DOHH2 (cell line): ENCODE results near the gene IL1RL2.

ENCODE experiments used
- H3F3A ChIP-seq: fragments of 200-600 bp; sonication (generic), shearing (Covaris generic); 2 replicates; pipeline ENCODE4 v1.6.0; 2016; ENCODE audit warnings: antibody characterized with exemption, mild to moderate bottlenecking; ENCODE audit not compliant: control insufficient read depth, insufficient read depth
- H3K27ac ChIP-seq: fragments of 200-600 bp; sonication (generic); 2 replicates; pipeline ENCODE4 v1.5.1; 2014; ENCODE audit warnings: low read depth, mild to moderate bottlenecking, low read length, moderate library complexity
- H3K27me3 ChIP-seq: fragments of 200-600 bp; sonication (generic); 2 replicates; pipeline ENCODE4 v1.6.1; 2014; ENCODE audit warnings: mild to moderate bottlenecking, low read length, mixed read lengths; ENCODE audit not compliant: control insufficient read depth
- H3K36me3 ChIP-seq: fragments of 200-600 bp; sonication (generic); 2 replicates; pipeline ENCODE4 v1.6.1; 2014; ENCODE audit warnings: mild to moderate bottlenecking, low read length, moderate library complexity, mixed read lengths; ENCODE audit not compliant: control insufficient read depth
- H3K4me1 ChIP-seq: fragments of 200-600 bp; sonication (generic); 2 replicates; pipeline ENCODE4 v1.6.1; 2014; ENCODE audit warnings: mild to moderate bottlenecking, low read length, mixed read lengths; ENCODE audit not compliant: control insufficient read depth
- H3K4me2 ChIP-seq: fragments of 200-600 bp; sonication (generic); 2 replicates; pipeline ENCODE4 v1.6.0; 2014; ENCODE audit warnings: mild to moderate bottlenecking, low read length, moderate library complexity
- H3K4me3 ChIP-seq: fragments of 200-600 bp; sonication (generic); 2 replicates; pipeline ENCODE4 v1.5.1; 2014; ENCODE audit warnings: mild to moderate bottlenecking, low read length, mixed read lengths
- H3K79me2 ChIP-seq: fragments of 200-600 bp; sonication (generic); 2 replicates; pipeline ENCODE4 v1.6.1; 2014; ENCODE audit warnings: mild to moderate bottlenecking, low read length, mixed read lengths; ENCODE audit not compliant: control insufficient read depth
- H3K9me2 ChIP-seq: fragments of 200-600 bp; sonication (generic); replicated peaks from 2 replicates; pipeline ENCODE4 v1.6.1; 2014; ENCODE audit warnings: mild to moderate bottlenecking, low read length, mixed read lengths; ENCODE audit not compliant: control insufficient read depth
- H3K9me3 ChIP-seq: fragments of 200-600 bp; sonication (generic); 2 replicates; pipeline ENCODE4 v1.6.1; 2014; ENCODE audit warnings: antibody characterized with exemption, low read length, mixed read lengths; ENCODE audit not compliant: control insufficient read depth, insufficient read depth
- H4K20me1 ChIP-seq: fragments of 200-600 bp; sonication (generic); 2 replicates; pipeline ENCODE4 v1.6.0; 2014; ENCODE audit warnings: low read depth, mild to moderate bottlenecking, antibody characterized with exemption, low read length, moderate library complexity; ENCODE audit not compliant: control insufficient read depth, insufficient read depth
- EZH2phosphoT487 ChIP-seq: fragments of 200-600 bp; sonication (generic); IDR thresholded peaks from 2 replicates; pipeline ENCODE4 v1.6.1; 2017; ENCODE audit warnings: borderline replicate concordance, mild to moderate bottlenecking, antibody characterized with exemption, low read length, moderate library complexity, mixed read lengths
- TF ChIP-seq, protein P1 (sequence below): fragments of 200-600 bp; sonication (generic); IDR thresholded peaks from one replicate; pipeline ENCODE4 v1.5.1; 2014; ENCODE audit warnings: antibody characterized with exemption, mild to moderate bottlenecking, low read depth, low read length; ENCODE audit not compliant: poor library complexity, severe bottlenecking

IL1RL2 gene

DNA sequence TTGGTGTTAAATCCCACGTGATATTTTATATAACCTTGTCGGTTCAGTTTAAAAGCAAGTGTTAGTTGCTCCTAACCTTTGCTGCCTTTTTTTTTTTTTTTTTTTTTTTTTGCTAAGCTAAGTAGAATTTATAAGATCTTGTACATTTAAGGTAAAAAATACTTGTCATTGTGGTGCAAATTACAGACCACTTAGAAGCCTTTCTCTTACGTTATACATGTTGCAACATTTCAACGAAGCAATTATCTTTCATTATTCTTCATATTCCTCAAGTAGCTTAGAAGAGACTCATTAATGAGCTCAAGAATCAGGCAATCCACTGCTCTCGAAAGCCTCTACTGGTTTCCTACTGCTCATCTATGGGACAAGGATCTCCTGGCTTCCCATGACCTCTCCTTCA is 14.9 kb upstream of the IL1RL2 start:
- Histone ChIP-seq H3K4me1 (no peaks in the 10 kb centered on the region), H3K79me2 (no peaks in the 10 kb centered on the region), H3K27me3 (no peaks in the 10 kb centered on the region), H4K20me1 (no peaks in the 10 kb centered on the region), H3K9me3 (no peaks in the 10 kb centered on the region), H3K36me3 (no peaks in the 10 kb centered on the region), H3F3A (no peaks in the 10 kb centered on the region), H3K4me2 (no peak overlapping the region), H3K9me2 (no peaks in the 10 kb centered on the region), H3K4me3 (no peak overlapping the region), H3K27ac (no peak overlapping the region)
- TF ChIP-seq, protein P1, sequence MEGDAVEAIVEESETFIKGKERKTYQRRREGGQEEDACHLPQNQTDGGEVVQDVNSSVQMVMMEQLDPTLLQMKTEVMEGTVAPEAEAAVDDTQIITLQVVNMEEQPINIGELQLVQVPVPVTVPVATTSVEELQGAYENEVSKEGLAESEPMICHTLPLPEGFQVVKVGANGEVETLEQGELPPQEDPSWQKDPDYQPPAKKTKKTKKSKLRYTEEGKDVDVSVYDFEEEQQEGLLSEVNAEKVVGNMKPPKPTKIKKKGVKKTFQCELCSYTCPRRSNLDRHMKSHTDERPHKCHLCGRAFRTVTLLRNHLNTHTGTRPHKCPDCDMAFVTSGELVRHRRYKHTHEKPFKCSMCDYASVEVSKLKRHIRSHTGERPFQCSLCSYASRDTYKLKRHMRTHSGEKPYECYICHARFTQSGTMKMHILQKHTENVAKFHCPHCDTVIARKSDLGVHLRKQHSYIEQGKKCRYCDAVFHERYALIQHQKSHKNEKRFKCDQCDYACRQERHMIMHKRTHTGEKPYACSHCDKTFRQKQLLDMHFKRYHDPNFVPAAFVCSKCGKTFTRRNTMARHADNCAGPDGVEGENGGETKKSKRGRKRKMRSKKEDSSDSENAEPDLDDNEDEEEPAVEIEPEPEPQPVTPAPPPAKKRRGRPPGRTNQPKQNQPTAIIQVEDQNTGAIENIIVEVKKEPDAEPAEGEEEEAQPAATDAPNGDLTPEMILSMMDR, result no peak
- TF ChIP-seq EZH2phosphoT487, result no peak

DNA sequence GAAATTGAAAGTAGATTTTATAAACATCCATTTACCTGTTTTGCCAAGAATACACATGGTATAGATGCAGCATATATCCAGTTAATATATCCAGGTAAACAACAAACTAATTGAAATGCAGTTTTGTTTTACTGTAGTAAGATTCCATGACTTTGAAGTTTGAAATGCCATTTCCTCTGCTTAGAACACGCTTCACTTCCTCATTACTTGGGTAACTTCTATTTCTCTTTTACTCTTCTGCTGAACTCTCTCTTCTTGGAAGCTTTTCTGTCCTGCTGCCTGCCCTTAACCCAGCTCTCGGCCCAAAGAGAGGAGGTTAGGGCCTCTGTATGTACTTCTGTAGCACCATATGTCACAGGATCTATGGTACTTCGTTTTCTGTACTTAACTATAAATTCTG is 14.1 kb upstream of the IL1RL2 start:
- no peaks in the 10 kb centered on the region for H3K9me2 ChIP-seq
- no peaks in the 10 kb centered on the region for H3K9me3 ChIP-seq
- no peak overlapping the region for H3K4me3 ChIP-seq
- H3K4me2 ChIP-seq, result no peak overlapping the region
- no peak for TF ChIP-seq EZH2phosphoT487
- TF ChIP-seq, protein P1, result no peak
- H3K27ac ChIP-seq, result no peak overlapping the region
- no peaks in the 10 kb centered on the region for H4K20me1 ChIP-seq
- H3K27me3 ChIP-seq, result no peaks in the 10 kb centered on the region
- H3K79me2 ChIP-seq, result no peaks in the 10 kb centered on the region
- no peaks in the 10 kb centered on the region for H3F3A ChIP-seq
- no peaks in the 10 kb centered on the region for H3K4me1 ChIP-seq
- no peaks in the 10 kb centered on the region for H3K36me3 ChIP-seq

GRCh38 chr2:102176172-102176571 is 10.7 kb upstream of the IL1RL2 start:
- Histone ChIP-seq H3K9me2 (no peaks in the 10 kb centered on the region), H3K27ac (no peak overlapping the region), H3K4me1 (no peaks in the 10 kb centered on the region), H3K79me2 (no peaks in the 10 kb centered on the region), H3K4me2 (no peak overlapping the region), H3K36me3 (no peaks in the 10 kb centered on the region), H3K9me3 (no peaks in the 10 kb centered on the region), H3K27me3 (no peaks in the 10 kb centered on the region), H4K20me1 (no peaks in the 10 kb centered on the region), H3K4me3 (no peak overlapping the region), H3F3A (no peaks in the 10 kb centered on the region)
- TF ChIP-seq, protein P1, result no peak
- no peak for TF ChIP-seq EZH2phosphoT487
